NCI-H2029 treated with DMSO at 0.1 percent for 48 hours (cell line): Measurements from ENCODE around the gene ZFHX3.
"Not testable (repeated sequence)": the region's sequence is repeated elsewhere in the genome, so short reads cannot be mapped to it uniquely, and the experiment has no call there.

Experiments
- DNase-seq: peaks from one replicate; lab custom pipeline; 2025; lab: John Stamatoyannopoulos, UW

ZFHX3 gene, protein sequence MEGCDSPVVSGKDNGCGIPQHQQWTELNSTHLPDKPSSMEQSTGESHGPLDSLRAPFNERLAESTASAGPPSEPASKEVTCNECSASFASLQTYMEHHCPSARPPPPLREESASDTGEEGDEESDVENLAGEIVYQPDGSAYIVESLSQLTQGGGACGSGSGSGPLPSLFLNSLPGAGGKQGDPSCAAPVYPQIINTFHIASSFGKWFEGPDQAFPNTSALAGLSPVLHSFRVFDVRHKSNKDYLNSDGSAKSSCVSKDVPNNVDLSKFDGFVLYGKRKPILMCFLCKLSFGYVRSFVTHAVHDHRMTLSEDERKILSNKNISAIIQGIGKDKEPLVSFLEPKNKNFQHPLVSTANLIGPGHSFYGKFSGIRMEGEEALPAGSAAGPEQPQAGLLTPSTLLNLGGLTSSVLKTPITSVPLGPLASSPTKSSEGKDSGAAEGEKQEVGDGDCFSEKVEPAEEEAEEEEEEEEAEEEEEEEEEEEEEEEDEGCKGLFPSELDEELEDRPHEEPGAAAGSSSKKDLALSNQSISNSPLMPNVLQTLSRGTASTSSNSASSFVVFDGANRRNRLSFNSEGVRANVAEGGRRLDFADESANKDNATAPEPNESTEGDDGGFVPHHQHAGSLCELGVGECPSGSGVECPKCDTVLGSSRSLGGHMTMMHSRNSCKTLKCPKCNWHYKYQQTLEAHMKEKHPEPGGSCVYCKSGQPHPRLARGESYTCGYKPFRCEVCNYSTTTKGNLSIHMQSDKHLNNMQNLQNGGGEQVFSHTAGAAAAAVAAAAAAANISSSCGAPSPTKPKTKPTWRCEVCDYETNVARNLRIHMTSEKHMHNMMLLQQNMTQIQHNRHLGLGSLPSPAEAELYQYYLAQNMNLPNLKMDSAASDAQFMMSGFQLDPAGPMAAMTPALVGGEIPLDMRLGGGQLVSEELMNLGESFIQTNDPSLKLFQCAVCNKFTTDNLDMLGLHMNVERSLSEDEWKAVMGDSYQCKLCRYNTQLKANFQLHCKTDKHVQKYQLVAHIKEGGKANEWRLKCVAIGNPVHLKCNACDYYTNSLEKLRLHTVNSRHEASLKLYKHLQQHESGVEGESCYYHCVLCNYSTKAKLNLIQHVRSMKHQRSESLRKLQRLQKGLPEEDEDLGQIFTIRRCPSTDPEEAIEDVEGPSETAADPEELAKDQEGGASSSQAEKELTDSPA (N-terminal part only)

DNA sequence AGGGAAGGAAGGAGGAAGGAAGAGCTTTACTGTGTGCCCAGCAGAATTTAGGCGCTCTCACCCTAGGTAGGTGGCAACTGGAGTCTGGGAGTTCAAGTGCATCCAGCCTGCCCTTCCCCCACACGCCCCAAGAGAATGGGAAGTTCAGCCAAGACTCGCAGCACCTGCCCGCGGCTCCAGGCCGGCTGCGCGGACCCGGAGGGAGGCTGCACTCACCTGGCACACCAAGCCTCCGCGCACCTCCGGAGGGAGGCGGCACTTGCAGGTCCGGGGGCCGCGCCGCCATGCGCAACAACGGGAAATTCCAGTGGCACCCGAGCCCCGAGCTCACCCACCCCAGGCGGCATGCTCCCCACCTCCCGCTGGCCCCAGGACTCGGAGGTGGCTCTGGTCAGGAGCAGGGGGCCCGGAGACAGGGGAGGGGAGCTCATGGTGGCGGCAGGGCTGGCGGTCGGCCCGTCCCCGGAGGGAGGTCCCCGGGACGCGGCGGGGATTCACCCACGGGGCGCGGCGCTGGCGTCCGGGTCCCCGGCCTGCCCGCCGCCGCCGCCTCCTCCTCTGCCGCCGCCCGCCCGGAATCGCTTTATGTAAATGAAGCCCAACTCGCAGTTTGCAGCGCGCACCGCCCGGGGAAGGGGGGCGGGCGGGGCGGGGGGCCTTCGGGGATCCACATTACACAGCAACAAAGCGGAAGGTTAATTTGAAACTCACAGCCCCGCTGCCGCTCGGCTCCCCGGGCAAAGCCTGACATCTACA, at the start of gene ZFHX3:
TSS of gene ZFHX3 (minus strand) at position 593 of the 756 bp plus-strand sequence. CDS start 87,983 bp downstream, outside the sequence.
- no peak for DNase-seq

DNA sequence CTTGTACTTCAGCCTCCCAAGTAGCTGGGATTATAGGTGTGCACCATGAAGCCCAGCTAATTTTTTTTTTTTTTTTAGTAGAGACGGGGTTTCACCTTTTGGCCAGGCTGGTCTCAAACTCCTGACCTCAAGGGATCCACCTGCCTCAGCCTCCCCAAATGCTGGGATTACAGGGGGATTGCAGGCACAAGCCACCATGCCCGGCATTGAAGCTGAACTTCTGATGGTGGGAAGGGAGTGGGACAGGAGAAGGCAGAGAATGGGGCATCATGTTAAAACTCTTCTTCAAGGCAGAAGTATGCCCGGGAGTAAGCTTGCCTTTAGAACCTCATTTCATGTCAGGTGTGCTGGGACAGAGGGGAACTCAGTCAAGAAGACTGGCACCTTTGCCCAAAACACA, 48.6 kb upstream of the ZFHX3 start:
- no peak for DNase-seq

DNA sequence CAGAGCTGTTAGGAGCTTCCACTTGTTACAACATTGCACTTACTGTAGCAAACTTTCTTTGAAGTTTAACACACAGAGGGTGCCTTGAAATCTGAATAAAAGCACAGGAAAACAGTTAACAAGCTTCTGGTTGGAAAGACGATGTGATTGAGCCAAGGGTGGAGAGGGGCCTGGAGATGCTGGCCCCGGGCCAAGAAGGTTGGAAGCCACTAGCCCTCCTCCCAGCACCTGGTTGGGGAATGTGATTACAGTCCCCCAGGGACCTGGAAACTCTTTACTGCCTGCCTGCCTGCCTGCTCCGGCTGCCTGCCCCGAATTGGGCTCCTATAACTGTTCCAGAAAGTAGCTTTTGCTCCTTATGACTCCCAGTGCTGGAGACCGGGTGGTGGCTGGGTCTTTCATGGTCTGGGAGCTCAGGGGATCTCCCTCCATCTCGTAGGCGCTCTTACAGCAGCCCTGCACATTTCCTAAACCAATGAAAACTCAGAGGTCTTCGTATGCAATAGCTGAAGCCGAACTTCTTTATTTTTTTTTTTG, 48.0 kb upstream of the ZFHX3 start:
- no peak for DNase-seq

DNA sequence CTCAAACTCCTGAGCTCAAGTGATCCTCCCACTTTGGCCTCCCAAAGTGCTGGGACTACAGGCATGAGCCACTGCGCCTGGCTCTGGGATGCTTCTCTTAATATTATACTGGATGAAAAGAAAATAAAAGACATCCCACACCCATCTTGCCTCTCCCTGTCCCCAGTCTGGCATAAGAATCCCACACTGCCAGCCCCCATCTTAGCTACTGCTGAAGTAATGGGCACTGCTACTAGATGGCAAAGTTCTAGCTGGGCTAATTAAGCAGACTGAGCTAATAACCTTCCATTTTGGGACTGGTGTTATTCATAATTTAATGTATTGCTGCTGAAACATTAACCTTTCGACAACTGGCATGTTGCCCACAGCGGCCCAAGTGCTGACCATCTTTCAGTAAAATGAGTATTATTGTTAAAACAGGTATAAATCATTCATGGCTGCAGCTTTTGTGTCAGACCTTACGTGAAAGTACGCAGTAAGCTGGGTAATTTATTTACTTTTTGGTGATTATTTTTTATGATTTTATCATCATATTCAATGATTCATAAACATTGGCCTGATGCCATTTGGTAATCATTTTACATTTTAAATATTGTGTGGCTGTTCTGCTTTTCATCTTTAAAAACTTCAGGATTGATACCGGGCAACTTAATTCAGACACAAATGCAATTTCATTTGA, 47.4 kb upstream of the ZFHX3 start:
- no peak for DNase-seq

DNA sequence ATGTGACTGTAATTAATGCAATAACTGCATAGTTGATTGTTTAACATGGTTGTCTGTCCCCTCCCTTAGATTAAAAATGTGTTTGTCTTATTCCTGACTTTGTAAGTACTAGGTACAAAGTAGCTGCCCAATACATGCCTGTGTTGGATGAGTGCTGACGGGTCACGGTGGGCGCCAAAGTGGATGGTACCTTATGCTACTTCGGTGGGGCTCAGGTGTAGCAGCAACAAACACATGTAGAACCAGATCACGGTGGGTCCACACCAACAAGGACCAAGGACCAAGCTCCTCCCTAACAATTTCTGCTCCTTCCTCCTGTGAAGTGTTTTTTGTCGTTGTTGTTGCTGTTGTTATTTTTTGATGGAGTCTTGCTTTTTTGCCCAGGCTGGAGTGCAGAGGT, 46.4 kb upstream of the ZFHX3 start:
- no peak for DNase-seq

DNA sequence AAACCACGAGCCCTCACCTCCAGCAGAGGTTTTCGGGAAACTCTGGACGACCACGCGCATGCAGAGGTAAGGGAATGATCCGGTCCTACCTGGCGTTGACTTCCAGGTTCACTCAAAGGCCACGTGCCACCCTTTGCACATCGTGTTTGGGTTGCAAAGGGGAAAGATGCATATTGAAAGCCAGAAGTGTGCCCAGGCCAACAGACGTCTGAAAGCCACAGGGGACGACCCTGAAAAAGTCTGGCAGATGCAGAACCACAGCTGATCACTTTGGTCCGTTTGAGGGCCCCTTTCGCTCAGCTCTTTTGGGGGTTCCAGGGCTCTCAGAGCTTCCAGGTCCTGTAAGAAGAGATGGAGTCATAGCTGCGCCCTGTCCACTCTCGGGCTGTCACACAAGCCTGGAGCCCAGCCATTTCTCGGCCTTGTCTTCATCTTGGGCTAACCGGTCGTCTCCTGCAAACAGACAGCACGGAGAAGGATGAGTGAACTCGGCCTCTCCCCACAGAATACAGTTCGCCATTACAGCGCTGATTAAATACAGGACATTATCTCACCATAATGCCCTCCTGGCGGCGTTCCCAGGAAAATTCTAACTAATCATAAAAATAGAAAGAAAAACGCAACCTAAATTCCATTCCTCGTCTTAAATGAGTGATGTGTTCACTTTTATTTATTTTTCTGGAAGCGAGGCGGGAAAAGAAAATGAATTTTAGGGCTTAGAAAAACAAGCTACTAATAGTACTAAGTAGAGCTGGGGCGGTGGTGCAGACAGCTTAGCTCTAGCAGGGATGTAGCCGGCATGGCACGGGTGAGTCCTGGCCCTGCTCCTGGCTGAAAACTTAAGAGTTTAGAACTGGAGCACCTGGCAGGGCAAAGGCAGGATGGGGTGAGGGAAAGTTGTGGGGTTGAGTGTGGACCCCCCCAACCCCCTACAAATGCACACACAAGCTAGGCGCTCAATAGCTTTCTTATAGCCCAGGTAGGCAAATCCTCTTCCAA, 45.5 kb upstream of the ZFHX3 start:
- no peak for DNase-seq

DNA sequence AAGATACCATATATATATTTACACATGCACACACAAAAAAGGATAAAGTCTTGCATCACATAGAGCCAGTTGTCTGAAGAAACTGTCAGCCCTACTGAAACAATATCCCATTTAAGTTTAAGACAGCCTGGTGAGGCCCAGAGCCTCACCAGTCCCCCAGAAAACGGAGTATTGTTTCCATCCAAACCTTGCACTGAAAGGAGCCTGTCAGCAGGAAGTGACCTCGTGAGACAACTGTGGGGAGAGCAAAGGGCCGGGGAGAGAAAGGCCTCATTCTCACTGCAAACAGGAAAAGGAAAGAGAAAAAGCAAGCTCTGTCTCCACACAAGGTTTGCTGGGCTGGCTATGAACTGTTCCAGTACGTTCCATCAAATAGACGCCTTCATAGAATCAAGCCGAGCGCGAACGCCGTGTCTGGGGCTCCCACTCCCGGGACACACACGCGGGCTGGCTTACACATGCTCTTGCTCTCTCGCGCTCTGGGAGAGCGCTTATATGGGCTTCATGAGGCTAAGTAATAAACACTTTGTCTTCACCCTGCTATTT, 44.4 kb upstream of the ZFHX3 start:
- no peak for DNase-seq

DNA sequence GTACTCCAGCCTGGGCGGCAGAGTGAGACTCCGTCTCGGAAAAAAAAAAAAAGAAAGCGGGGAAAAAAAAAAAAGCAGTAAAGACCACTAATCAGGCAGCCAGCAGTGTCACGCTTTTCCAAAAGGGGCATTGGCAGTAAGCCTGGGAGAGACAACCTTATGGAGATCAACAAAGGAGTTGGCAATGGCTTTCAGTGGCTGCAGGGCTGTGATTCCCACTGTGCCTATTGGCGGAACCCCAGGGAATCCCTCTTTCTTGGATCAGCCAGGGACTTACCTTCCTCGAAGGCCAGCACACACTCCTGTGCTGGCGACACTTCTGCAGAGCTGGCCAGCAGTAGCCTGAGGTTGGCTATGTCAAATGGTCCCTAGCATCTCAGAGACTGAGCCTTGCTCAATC, 43.2 kb upstream of the ZFHX3 start:
- DNase-seq = no peak

DNA sequence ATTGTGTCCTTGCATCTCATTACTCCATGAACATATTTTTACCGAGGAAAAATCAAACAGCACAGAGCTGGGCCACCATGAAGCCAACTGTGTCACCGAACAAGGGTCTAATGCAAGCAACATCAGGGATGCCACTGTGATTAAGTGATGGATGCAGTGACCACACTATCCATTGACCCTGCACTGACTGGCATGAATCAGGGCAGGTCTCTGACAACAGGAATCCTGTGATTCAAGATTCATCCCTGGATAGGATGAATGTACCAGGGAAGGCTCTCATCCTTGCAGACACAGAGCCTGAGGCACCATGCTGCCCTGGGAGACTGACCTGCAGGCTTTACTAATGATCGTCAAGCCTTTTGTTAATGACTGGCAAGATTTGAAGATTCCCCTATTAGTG, 41.5 kb upstream of the ZFHX3 start:
- no peak for DNase-seq

DNA sequence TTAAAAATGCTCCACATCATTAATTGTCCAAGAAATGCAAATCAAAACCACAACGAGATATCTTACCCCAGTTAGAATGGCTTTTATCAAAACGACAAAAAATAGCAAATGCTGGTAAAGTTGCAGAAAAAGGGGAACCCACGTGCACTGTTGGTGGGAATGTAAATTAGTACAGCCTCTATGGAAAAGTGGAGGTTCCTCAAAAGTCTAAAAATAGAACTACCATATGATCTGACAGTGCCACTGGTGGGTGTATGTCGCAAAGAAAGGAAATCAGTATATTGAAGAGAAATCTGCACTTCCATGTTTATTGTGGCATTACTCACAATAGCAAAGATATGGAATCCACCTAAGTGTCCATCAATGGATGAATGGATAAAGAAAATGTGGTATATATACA, 38.2 kb upstream of the ZFHX3 start:
- DNase-seq = no peak

DNA sequence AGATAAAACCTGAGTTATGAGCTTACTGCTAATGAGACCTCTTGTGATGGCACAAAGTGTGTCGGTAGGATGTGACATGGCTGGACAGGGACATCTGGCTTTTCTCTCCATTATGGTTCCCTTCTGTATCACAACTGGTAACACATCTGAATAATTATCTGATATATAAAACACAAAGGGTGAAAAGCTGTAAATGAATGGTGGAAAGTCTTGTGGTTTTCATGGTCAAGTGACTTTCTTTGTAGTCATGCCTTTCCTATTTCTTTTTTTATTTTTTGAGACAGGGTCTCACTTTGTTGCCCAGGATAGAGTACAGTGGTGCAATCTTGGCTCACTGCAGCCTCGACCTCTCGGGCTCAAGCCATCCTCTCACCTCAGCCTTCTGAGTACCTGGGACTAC, 35.3 kb upstream of the ZFHX3 start:
- no peak for DNase-seq

DNA sequence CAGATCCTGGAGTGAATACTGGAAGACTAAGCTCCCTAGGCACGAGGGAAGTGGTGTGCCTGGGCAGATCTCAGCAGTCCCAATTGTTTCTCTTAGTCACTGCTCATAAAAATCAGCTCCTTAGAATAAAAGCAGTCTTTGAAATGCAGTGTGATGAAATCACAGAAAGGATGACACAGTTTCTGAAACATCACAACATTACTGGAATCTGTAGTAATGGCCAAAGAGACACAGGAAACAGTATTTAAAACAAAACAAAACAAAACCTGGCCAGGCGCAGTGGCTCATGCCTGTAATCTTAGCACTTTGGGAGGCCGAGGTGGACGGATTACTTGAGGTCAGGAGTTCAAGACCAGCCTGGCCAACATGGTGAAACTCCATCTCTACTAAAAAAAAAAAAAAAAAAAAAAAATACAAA, 34.7 kb upstream of the ZFHX3 start:
- not testable (repeated sequence) for DNase-seq

DNA sequence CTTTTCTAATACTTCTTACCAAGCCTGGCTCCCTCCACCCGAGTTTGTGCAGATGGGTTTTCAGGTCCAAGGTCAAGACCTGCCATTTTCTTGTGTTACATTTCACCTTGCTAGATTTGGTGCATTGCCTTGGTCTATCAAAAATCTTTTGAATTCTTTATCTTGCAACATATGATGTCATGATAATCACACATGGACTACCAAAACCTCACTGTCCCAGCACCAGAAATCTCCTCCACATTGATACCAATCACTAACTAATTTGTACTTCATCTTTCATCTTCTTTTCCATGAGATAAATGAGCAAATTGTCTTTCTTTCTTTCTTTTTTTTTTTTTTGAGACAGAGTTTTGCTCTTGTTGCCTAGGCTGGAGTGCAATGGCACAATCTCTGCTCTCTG, 33.0 kb upstream of the ZFHX3 start:
- no peak for DNase-seq

DNA sequence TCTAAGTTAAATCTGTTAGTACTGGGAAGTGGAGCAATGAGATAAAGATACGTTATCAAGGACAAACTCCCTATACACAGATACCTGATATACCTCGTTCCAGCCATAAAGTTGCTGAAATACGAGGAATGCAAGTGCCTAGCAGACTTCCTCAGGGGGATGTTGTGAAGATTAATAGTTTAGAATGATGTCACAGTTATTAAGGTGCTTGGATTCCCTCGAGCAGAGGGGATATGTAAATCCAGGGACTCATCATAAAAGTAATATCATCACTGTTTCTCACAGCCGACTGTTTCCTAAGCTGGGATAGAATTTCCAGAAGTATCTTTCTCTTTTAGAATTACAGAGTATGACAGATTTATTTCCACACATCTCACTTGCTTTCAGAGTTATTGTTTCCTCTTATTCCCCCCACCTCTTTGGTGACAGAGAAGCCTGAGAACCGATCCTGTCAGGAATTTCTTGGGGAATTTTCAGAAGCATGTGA, 28.4 kb upstream of the ZFHX3 start:
- no peak for DNase-seq

DNA sequence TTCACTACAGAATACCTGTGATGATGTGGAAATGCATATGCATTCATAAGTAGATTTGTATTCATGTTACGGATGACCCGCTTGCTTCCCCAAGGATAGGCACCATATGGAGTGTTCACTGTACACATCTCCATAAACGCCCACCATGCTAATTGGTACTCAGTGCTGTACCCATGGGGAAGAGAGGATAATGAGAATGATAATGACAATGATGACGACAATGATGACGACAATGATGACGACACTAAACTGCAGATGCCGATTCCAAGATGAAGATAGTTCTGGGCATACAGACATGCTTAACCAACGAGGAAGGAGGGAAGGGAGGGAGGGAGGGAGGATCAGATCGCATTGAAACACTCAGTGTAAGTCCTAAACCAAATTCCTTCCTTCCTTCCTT, 26.5 kb upstream of the ZFHX3 start:
- no peak for DNase-seq

DNA sequence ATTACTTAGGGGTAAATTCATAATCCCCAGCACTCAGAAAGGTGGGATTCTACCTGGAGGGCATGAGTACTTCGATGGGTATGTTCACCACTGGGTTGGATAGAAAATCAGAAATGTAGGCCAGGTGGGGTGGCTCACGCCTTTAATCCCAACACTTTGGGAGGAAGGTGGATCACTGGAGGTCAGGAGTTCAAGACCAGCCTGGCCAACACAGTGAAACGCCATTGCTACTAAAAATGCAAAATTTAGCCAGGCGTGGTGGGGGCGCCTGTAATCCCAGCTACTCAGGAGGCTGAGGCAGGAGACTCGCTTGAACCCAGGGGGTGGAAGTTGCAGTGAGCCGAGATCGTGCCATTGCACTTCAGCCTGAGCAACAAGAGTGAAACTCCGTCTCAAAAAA, 24.1 kb upstream of the ZFHX3 start:
- not testable (repeated sequence) for DNase-seq

DNA sequence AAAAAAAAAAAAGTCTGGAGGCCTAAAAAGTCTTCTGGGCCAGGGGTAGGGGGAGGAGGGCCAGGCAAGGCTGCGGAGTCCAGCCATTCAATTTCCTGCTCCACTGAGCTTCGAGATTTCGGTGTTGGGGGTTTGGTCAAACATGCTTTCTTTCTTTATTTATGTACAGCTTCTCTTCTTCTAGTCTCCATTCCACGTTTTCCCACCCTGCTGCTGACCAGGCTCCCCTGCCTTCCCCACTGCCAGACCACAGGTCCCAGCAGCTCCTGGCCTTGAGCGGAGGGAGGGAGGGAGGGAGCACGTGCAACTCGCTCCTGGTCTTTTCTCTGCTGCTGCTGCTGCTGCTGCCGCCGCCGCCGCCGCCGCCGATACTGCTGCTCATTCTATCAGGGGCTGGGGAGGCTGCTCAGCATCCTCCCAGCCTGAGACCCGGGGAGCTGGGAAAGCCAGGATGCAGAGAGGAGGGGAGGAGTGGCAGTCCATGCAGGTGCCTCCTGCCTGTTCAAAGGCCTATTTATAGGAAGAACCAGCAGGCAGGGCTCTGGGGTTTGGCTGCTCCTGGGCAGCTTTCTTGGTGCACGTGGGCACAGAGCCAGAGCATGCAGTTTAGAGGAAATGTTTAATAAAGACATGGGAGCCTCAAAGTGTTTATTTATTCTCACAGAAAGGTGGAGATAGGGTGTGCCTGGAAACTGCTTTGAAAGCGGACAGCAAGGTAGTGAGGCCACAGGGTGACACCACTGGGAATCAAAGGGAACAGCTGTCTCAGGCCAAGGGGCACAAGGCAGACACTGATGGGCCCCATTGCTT, 23.4 kb upstream of the ZFHX3 start:
- DNase-seq = no peak

DNA sequence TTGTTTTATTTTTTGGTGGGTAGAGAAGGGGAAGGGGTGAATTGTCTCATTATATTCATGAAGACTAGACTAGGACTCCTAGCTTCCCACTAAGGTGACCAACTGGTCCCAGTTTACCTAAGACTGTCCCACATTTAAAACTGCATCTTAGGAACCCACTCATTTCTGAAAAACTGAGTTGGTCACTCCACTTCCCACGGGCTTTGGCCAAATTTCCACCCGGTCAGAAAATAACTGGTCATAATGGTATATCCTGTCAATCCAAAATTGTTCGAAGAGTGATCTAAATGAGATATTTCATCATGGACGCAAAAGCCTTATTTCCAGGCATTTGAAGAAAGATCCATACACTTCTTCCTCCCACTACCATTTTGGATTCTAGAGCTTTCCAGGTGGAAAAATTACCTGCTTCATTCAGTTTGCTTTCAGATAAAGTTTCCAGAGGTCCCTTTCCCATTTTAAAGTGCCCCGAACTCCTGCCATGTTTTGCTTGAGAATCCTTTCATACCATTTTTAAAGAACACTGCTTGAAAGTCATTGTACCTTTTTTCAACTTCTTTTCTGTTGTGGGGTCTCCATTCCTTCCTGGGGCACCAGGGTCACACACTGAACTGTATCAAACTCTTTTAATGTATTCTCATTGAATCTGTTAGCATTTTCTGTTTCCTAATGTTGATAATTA, 21.8 kb upstream of the ZFHX3 start:
- DNase-seq = no peak
